WTC11 (cell line): ENCODE measurements around the gene SPC24. TPM values are rescaled to one million over a fixed set of nuclear protein-coding genes. Genes with fewer than 3 reads are reported as not detected.

Experiments used
- ATAC-seq: fragments of 200-7000 bp; cut with Tn5 transposase; 2 replicates; pipeline ENCODE4 v1.10.0; 2021; ENCODE audit warnings: mild to moderate bottlenecking, moderate library complexity
- CTCF ChIA-PET: fragments of 300-600 bp; sonication (Branson Sonifier 250); formaldehyde crosslinking; loops from one replicate; lab custom pipeline; 2021; ENCODE audit warnings: antibody characterized with exemption; lab: Charles Lee
- POLR2A ChIA-PET: fragments of 350-600 bp; sonication (Branson Sonifier 250); formaldehyde crosslinking; loops from one replicate; lab custom pipeline; 2021; ENCODE audit warnings: antibody characterized with exemption; lab: Charles Lee
- DNase-seq: peaks from one replicate; pipeline ENCODE4 v3.0.0; 2021; ENCODE audit warnings: low spot score
- H3K27ac Mint-ChIP-seq: 2 replicates; pipeline ENCODE4 v1.8.0; 2021; ENCODE audit warnings: mixed read lengths
- H3K27me3 Mint-ChIP-seq: 2 replicates; pipeline ENCODE4 v1.8.0; 2021; ENCODE audit warnings: low read depth, mild to moderate bottlenecking, moderate library complexity, mixed read lengths
- H3K36me3 Mint-ChIP-seq: 2 replicates; pipeline ENCODE4 v1.8.0; 2021; ENCODE audit warnings: mixed read lengths
- H3K4me1 Mint-ChIP-seq: 2 replicates; pipeline ENCODE4 v1.8.0; 2022; ENCODE audit warnings: mixed read lengths
- H3K4me3 Mint-ChIP-seq: 2 replicates; pipeline ENCODE4 v1.8.0; 2021; ENCODE audit warnings: mild to moderate bottlenecking, moderate library complexity, mixed read lengths
- H3K9me3 Mint-ChIP-seq: 2 replicates; pipeline ENCODE4 v1.8.0; 2021; ENCODE audit warnings: mixed read lengths
- AR ChIP-seq: fragments of 250-450 bp; sonication (Bioruptor Pico); IDR thresholded peaks from 2 replicates; pipeline ENCODE4 v1.9.0; 2021; ENCODE audit warnings: mild to moderate bottlenecking
- ARID4B ChIP-seq: sonication (generic); formaldehyde crosslinking; IDR thresholded peaks from 2 replicates; pipeline ENCODE4 v1.8.0; 2023; ENCODE audit warnings: missing genetic modification reagents, mild to moderate bottlenecking, borderline replicate concordance
- ATF3 ChIP-seq: sonication (generic); formaldehyde crosslinking; conservative IDR thresholded peaks from 2 replicates; pipeline ENCODE4 v1.8.1; 2022; ENCODE audit warnings: mild to moderate bottlenecking, missing genetic modification reagents
- CREM ChIP-seq: sonication (generic); formaldehyde crosslinking; IDR thresholded peaks from 2 replicates; pipeline ENCODE4 v1.8.1; 2022; ENCODE audit warnings: mild to moderate bottlenecking, missing genetic modification reagents, moderate library complexity
- ETV6 ChIP-seq: sonication (generic); formaldehyde crosslinking; IDR thresholded peaks from 2 replicates; pipeline ENCODE4 v1.8.1; 2022; ENCODE audit warnings: mild to moderate bottlenecking, missing genetic modification reagents
- HMGA2 ChIP-seq: fragments of 250-450 bp; sonication (Bioruptor Pico); IDR thresholded peaks from 2 replicates; pipeline ENCODE4 v1.4.0; 2021; ENCODE audit warnings: mild to moderate bottlenecking, moderate library complexity
- NFE2L1 ChIP-seq: sonication (generic); formaldehyde crosslinking; IDR thresholded peaks from 2 replicates; pipeline ENCODE4 v1.8.1; 2023; ENCODE audit warnings: missing genetic modification reagents
- OVOL2 ChIP-seq: fragments of 250-450 bp; sonication (Bioruptor Pico); IDR thresholded peaks from 2 replicates; pipeline ENCODE4 v1.9.0; 2021; ENCODE audit warnings: mild to moderate bottlenecking, borderline replicate concordance
- SP1 ChIP-seq: sonication (generic); formaldehyde crosslinking; conservative IDR thresholded peaks from 2 replicates; pipeline ENCODE4 v1.8.1; 2022; ENCODE audit warnings: missing genetic modification reagents
- TCF7 ChIP-seq: sonication (generic); formaldehyde crosslinking; IDR thresholded peaks from 2 replicates; pipeline ENCODE4 v1.8.0; 2022; ENCODE audit warnings: mild to moderate bottlenecking, low read depth, missing genetic modification reagents, moderate library complexity
- TEAD4 ChIP-seq: sonication (generic); formaldehyde crosslinking; IDR thresholded peaks from 2 replicates; pipeline ENCODE4 v1.8.0; 2022; ENCODE audit warnings: mild to moderate bottlenecking, missing genetic modification reagents
- USF1 ChIP-seq: sonication (generic); formaldehyde crosslinking; IDR thresholded peaks from 2 replicates; pipeline ENCODE4 v1.8.0; 2022; ENCODE audit warnings: mild to moderate bottlenecking, missing genetic modification reagents
- ZBTB21 ChIP-seq: sonication (generic); formaldehyde crosslinking; IDR thresholded peaks from 2 replicates; pipeline ENCODE4 v1.8.1; 2023; ENCODE audit warnings: mild to moderate bottlenecking, missing genetic modification reagents, borderline replicate concordance
- ZNF396 ChIP-seq: fragments of 250-450 bp; sonication (Bioruptor Pico); IDR thresholded peaks from 2 replicates; pipeline ENCODE4 v1.8.0; 2021; ENCODE audit warnings: mild to moderate bottlenecking, moderate library complexity, borderline replicate concordance
- ZNF671 ChIP-seq: fragments of 250-450 bp; sonication (Bioruptor Pico); IDR thresholded peaks from 2 replicates; pipeline ENCODE4 v1.8.0; 2021; ENCODE audit warnings: mild to moderate bottlenecking
- ZSCAN18 ChIP-seq: fragments of 250-450 bp; sonication (Bioruptor Pico); IDR thresholded peaks from 2 replicates; pipeline ENCODE4 v2.1.2; 2022; ENCODE audit warnings: mild to moderate bottlenecking, moderate library complexity
- total RNA-seq: library from RNA; stranded (reverse); gene quantifications from 3 replicates; pipeline ENCODE4 v1.2.3, GENCODE V29; 2021

SPC24 gene
- total RNA-seq, 1 experiment from 2014 or later = 62.2 TPM

- ChIA-PET CTCF (no interaction called here), POLR2A (no interaction called here)
- H3K27me3 Mint-ChIP-seq = no peaks in the 10 kb centered on the region
Observed at GRCh38 chr19:11201791-11202190, 46.2 kb upstream of the SPC24 start.

More at GRCh38 chr19:11201791-11202190, 46.2 kb upstream of the SPC24 start:
- TF ChIP-seq ZNF671 (CRISPR knock-in tag) (no peak), TCF7 (CRISPR knock-in tag) (no peak), ATF3 (CRISPR knock-in tag) (no peak), CREM (CRISPR knock-in tag) (no peak), HMGA2 (CRISPR knock-in tag) (no peak), ZNF396 (CRISPR knock-in tag) (no peak), ZSCAN18 (CRISPR knock-in tag) (no peak), TEAD4 (CRISPR knock-in tag) (no peak), USF1 (no peak), NFE2L1 (no peak), ZBTB21 (CRISPR knock-in tag) (no peak), ETV6 (CRISPR knock-in tag) (no peak), AR (CRISPR knock-in tag) (no peak), OVOL2 (no peak), SP1 (CRISPR knock-in tag) (no peak), ARID4B (CRISPR knock-in tag) (no peak)
- Mint-ChIP-seq H3K9me3 (no peaks in the 10 kb centered on the region), H3K4me1 (0 out of 2 replicates have a peak, but pooled peaks cover 3% of the 10 kb centered on the region), H3K27ac (no peak overlapping the region; the same call in 1 of the 2 replicates), H3K36me3 (no peaks in the 10 kb centered on the region; the same call in 1 of the 2 replicates), H3K4me3 (no peak overlapping the region)
- DNase-seq = no peak
- no peak for ATAC-seq
